HepG2 (cell line): ENCODE data around the gene WDR18. TPM values are rescaled to one million over a fixed set of nuclear protein-coding genes. Genes with fewer than 3 reads are reported as not detected.

Experiments
- AKAP8 ChIP-seq: sonication (generic); formaldehyde crosslinking; IDR thresholded peaks from 2 replicates; pipeline ENCODE4 v1.5.1; 2020; ENCODE audit warnings: mild to moderate bottlenecking, missing genetic modification reagents
- CBFB ChIP-seq: sonication (generic); formaldehyde crosslinking; IDR thresholded peaks from 2 replicates; pipeline ENCODE4 v1.4.0; 2020; ENCODE audit warnings: missing genetic modification reagents
- DNMT3B ChIP-seq: conservative IDR thresholded peaks from 2 replicates; pipeline ENCODE4 v1.6.1; 2016; ENCODE audit warnings: missing biosample characterization, control low read depth
- FOXK2 ChIP-seq: fragments of 450-650 bp; IDR thresholded peaks from 2 replicates; pipeline ENCODE4 v1.6.1; 2016
- GATAD2A ChIP-seq: IDR thresholded peaks from 2 replicates; pipeline ENCODE4 v1.6.1; 2016
- HBP1 ChIP-seq: IDR thresholded peaks from 2 replicates; pipeline ENCODE4 v1.6.1; 2016; ENCODE audit warnings: low read depth, control low read depth
- NFKBIZ ChIP-seq: IDR thresholded peaks from 2 replicates; pipeline ENCODE4 v1.6.1; 2018; ENCODE audit warnings: missing genetic modification reagents, missing compliant biosample characterization
- PHF8 ChIP-seq: sonication (generic); formaldehyde crosslinking; IDR thresholded peaks from 2 replicates; pipeline ENCODE4 v1.5.0; 2020; ENCODE audit warnings: missing genetic modification reagents
- PTBP1 ChIP-seq: fragments of 200-400 bp; formaldehyde crosslinking; IDR thresholded peaks from 2 replicates; pipeline ENCODE4 v1.6.1; 2018; ENCODE audit warnings: low read length, low read depth; ENCODE audit not compliant: poor library complexity, severe bottlenecking
- RARG ChIP-seq: sonication (generic); formaldehyde crosslinking; IDR thresholded peaks from 2 replicates; pipeline ENCODE4 v1.4.0; 2020; ENCODE audit warnings: low read depth, mild to moderate bottlenecking, missing genetic modification reagents
- RERE ChIP-seq: IDR thresholded peaks from 2 replicates; pipeline ENCODE4 v1.6.1; 2016; ENCODE audit warnings: low read depth, missing genetic modification reagents, missing compliant biosample characterization
- SMAD3 ChIP-seq: sonication (generic); formaldehyde crosslinking; IDR thresholded peaks from 2 replicates; pipeline ENCODE4 v1.4.0; 2020; ENCODE audit warnings: missing genetic modification reagents
- SRY ChIP-seq: sonication (generic); formaldehyde crosslinking; IDR thresholded peaks from 2 replicates; pipeline ENCODE4 v1.8.0; 2022; ENCODE audit warnings: mild to moderate bottlenecking, missing genetic modification reagents
- TP53 ChIP-seq: sonication (generic); formaldehyde crosslinking; conservative IDR thresholded peaks from 2 replicates; pipeline ENCODE4 v1.4.0; 2020; ENCODE audit warnings: missing genetic modification reagents
- ZKSCAN1 ChIP-seq: fragments of 150-350 bp; IDR thresholded peaks from 2 replicates; pipeline ENCODE4 v1.6.1; 2014; ENCODE audit warnings: low read length
- ZNF512 ChIP-seq: sonication (generic); formaldehyde crosslinking; IDR thresholded peaks from 2 replicates; pipeline ENCODE4 v1.4.0; 2020; ENCODE audit warnings: mild to moderate bottlenecking, missing genetic modification reagents
- ZNF577 ChIP-seq: sonication (generic); formaldehyde crosslinking; IDR thresholded peaks from 2 replicates; pipeline ENCODE4 v1.4.0; 2020; ENCODE audit warnings: mild to moderate bottlenecking, low read depth, missing genetic modification reagents, borderline replicate concordance
- ZNF687 ChIP-seq: sonication (generic); formaldehyde crosslinking; IDR thresholded peaks from 2 replicates; pipeline ENCODE4 v1.5.1; 2020; ENCODE audit warnings: mild to moderate bottlenecking, missing genetic modification reagents, moderate library complexity
- polyA plus RNA-seq, 8 experiments: library from polyadenylated mRNA; depleted of rRNA in 3 of 8; stranded (reverse) in 7 of 8; unstranded in 1 of 8; fragments of >200 nt; fragmentation: Illumina TruSeq in 4 of 8; extraction: Trizol in 4 of 8; gene quantifications; 2 replicates each; pipeline versions ENCODE4 v1.2.1 to v1.2.3, GENCODE V29; 2011 to 2016; ENCODE audit warnings: low read depth in 4 of 8, missing spikeins in 1 of 8, mixed read lengths in 1 of 8; ENCODE audit not compliant: insufficient read depth in 1 of 8
- total RNA-seq, 5 experiments: library from RNA; depleted of rRNA; stranded (reverse); fragments of >200 nt; fragmentation: Illumina TruSeq; extraction: Trizol; gene quantifications; 2 replicates each; pipeline ENCODE4 v1.2.3, GENCODE V29; 2016; ENCODE audit warnings: low read depth in 1 of 5

Gene WDR18
- total and polyA plus RNA-seq, 2 of the 13 experiments (the other 11 are each of a cell fraction or from before 2014, with no cell fraction given): 36.4 to 47.6 TPM

GRCh38 chr19:984165-984967 is at the start of gene WDR18 (continued):
- TF ChIP-seq RERE (CRISPR knock-in tag): no peak
- TF ChIP-seq RARG (CRISPR knock-in tag): no peak
- TF ChIP-seq ZNF687: peak; percentile 95
- no peak for TF ChIP-seq FOXK2
- no peak for TF ChIP-seq DNMT3B (CRISPR knock-in tag)
- peak; percentile 48; the same call in 1 of the 2 replicates for TF ChIP-seq SMAD3 (CRISPR knock-in tag)
- TF ChIP-seq TP53 (CRISPR knock-in tag): no peak
- peak; percentile 74; the same call in 1 of the 2 replicates for TF ChIP-seq CBFB (CRISPR knock-in tag)
- peak; percentile 95 for TF ChIP-seq AKAP8 (CRISPR knock-in tag)
- peak; percentile 94 for TF ChIP-seq SRY (CRISPR knock-in tag)
- no peak for TF ChIP-seq ZNF512 (CRISPR knock-in tag)
- no peak for TF ChIP-seq ZKSCAN1
- peak; percentile 77 for TF ChIP-seq PHF8 (CRISPR knock-in tag)
- TF ChIP-seq HBP1 (CRISPR knock-in tag): peak; percentile 38; the same call in 1 of the 2 replicates
- no peak for TF ChIP-seq PTBP1
- no peak for TF ChIP-seq GATAD2A (CRISPR knock-in tag)
- peak; percentile 31; the same call in 1 of the 2 replicates for TF ChIP-seq NFKBIZ
- TF ChIP-seq ZNF577: no peak
